Mesenchymal stem cell (in vitro differentiated cells and primary cell): ENCODE measurements around the gene GTF2H4.
"Not testable (repeated sequence)": the region's sequence is repeated elsewhere in the genome, so short reads cannot be mapped to it uniquely, and the experiment has no call there.

Experiments
- DNase-seq: peaks from one replicate; pipeline ENCODE4 v3.0.0-alpha.2; 2013
- H2AFZ ChIP-seq: one replicate; pipeline ENCODE4 v1.6.1; 2013; ENCODE audit warnings: low read depth, mild to moderate bottlenecking, control low read depth, inconsistent platforms, low read length, moderate library complexity
- H2AK5ac ChIP-seq: 2 replicates; pipeline ENCODE4 v1.6.1; 2013; ENCODE audit warnings: low read length, moderate library complexity, mild to moderate bottlenecking, inconsistent platforms; ENCODE audit not compliant: severe bottlenecking
- H2BK120ac ChIP-seq: one replicate; pipeline ENCODE4 v1.6.1; 2013; ENCODE audit warnings: low read depth, mild to moderate bottlenecking, inconsistent platforms, low read length, moderate library complexity
- H2BK12ac ChIP-seq, 2 experiments: one replicate each; pipeline ENCODE4 v1.6.1; 2013; ENCODE audit warnings: inconsistent platforms in 2 of 2, low read length in 2 of 2, mild to moderate bottlenecking in 2 of 2, moderate library complexity in 2 of 2, control low read depth in 1 of 2
- H2BK15ac ChIP-seq: one replicate; pipeline ENCODE4 v1.6.1; 2013; ENCODE audit warnings: mild to moderate bottlenecking, low read depth, inconsistent platforms; ENCODE audit not compliant: poor library complexity, severe bottlenecking
- H2BK5ac ChIP-seq: 2 replicates; pipeline ENCODE4 v1.6.1; 2013; ENCODE audit warnings: low read depth, mild to moderate bottlenecking, low read length, control low read depth, inconsistent platforms; ENCODE audit not compliant: poor library complexity, severe bottlenecking
- H3K14ac ChIP-seq, 2 experiments: one replicate each; pipeline ENCODE4 v1.6.1; 2013; ENCODE audit warnings: inconsistent platforms in 2 of 2, low read length in 2 of 2, control low read depth in 1 of 2, mild to moderate bottlenecking in 1 of 2, moderate library complexity in 1 of 2
- H3K18ac ChIP-seq, 2 experiments: one replicate each; pipeline ENCODE4 v1.6.1; 2013; ENCODE audit warnings: inconsistent platforms in 2 of 2, low read length in 2 of 2, control low read depth in 1 of 2, low read depth in 1 of 2, mild to moderate bottlenecking in 1 of 2
- H3K23ac ChIP-seq, 2 experiments: one replicate each; pipeline ENCODE4 v1.6.1; 2013; ENCODE audit warnings: inconsistent platforms in 2 of 2, low read length in 2 of 2, mild to moderate bottlenecking in 2 of 2, moderate library complexity in 2 of 2, control low read depth in 1 of 2
- H3K27ac ChIP-seq: 2 replicates; pipeline ENCODE4 v1.5.1; 2013; ENCODE audit warnings: mild to moderate bottlenecking, moderate library complexity, low read length, control low read depth, inconsistent platforms; ENCODE audit not compliant: poor library complexity, severe bottlenecking
- H3K27me3 ChIP-seq, 2 experiments: 2 replicates each; pipeline versions ENCODE4 v1.6.1 to v1.7.0; 2013; ENCODE audit warnings: low read length in 2 of 2, mild to moderate bottlenecking in 2 of 2, moderate library complexity in 2 of 2, control low read depth in 1 of 2, inconsistent platforms in 1 of 2; ENCODE audit not compliant: control insufficient read depth in 1 of 2, insufficient read depth in 1 of 2
- H3K36me3 ChIP-seq, 2 experiments: 2 replicates each; pipeline versions ENCODE4 v1.6.1 to v1.7.0; 2013; ENCODE audit warnings: low read length in 2 of 2, control low read depth in 1 of 2, inconsistent platforms in 1 of 2, low read depth in 1 of 2, mild to moderate bottlenecking in 1 of 2; ENCODE audit not compliant: insufficient read depth in 2 of 2, control insufficient read depth in 1 of 2
- H3K4ac ChIP-seq, 2 experiments: one replicate each; pipeline ENCODE4 v1.6.1; 2013; ENCODE audit warnings: inconsistent platforms in 2 of 2, low read length in 2 of 2, mild to moderate bottlenecking in 2 of 2, moderate library complexity in 2 of 2, control low read depth in 1 of 2, low read depth in 1 of 2
- H3K4me1 ChIP-seq: 2 replicates; pipeline ENCODE4 v1.6.1; 2013; ENCODE audit warnings: low read depth, low read length, control low read depth; ENCODE audit not compliant: control insufficient read depth, insufficient read depth
- H3K4me2 ChIP-seq: 2 replicates; pipeline ENCODE4 v1.6.1; 2013; ENCODE audit warnings: low read length, mild to moderate bottlenecking, inconsistent platforms; ENCODE audit not compliant: poor library complexity, severe bottlenecking
- H3K4me3 ChIP-seq, 2 experiments: 2 replicates each; pipeline versions ENCODE4 v1.5.1 to v1.7.0; 2013; ENCODE audit warnings: low read length in 2 of 2, mild to moderate bottlenecking in 2 of 2, control low read depth in 1 of 2, low read depth in 1 of 2; ENCODE audit not compliant: insufficient read depth in 1 of 2
- H3K79me1 ChIP-seq: replicated peaks from 2 replicates; pipeline ENCODE4 v1.6.1; 2013; ENCODE audit warnings: mild to moderate bottlenecking, control low read depth, low read length, inconsistent platforms; ENCODE audit not compliant: poor library complexity, severe bottlenecking
- H3K9ac ChIP-seq: 2 replicates; pipeline ENCODE4 v1.7.0; 2013; ENCODE audit warnings: mild to moderate bottlenecking, low read length, moderate library complexity
- H3K9me3 ChIP-seq: 2 replicates; pipeline ENCODE4 v1.7.0; 2013; ENCODE audit warnings: mild to moderate bottlenecking, low read length; ENCODE audit not compliant: control insufficient read depth
- H4K8ac ChIP-seq: one replicate; pipeline ENCODE4 v1.6.1; 2013; ENCODE audit warnings: inconsistent platforms, mild to moderate bottlenecking, low read length, moderate library complexity
- H4K91ac ChIP-seq: one replicate; pipeline ENCODE4 v1.6.1; 2013; ENCODE audit warnings: mild to moderate bottlenecking, low read length, inconsistent platforms
- WGBS: methylation state at CpG from one replicate; pipeline ENCODE4 v1.1.7; 2013; ENCODE audit warnings: mixed read lengths; 5-methylcytosine and 5-hydroxymethylcytosine counted together

Gene GTF2H4

GRCh38 chr6:30918670-30919069 is 10.7 kb downstream of the GTF2H4 start:
- H3K4me3 ChIP-seq = no peak overlapping the region
- H3K4ac ChIP-seq = no peak overlapping the region
- peaks cover 66 to 69% of the 10 kb centered on the region in 2 experiments for H3K36me3 ChIP-seq
- no peak overlapping the region for H3K18ac ChIP-seq
- no peak overlapping the region for H2BK120ac ChIP-seq
- no peak overlapping the region for H2BK12ac ChIP-seq
- H3K27ac ChIP-seq = no peak overlapping the region
- H3K4me2 ChIP-seq = no peak overlapping the region
- no peak for DNase-seq
- WGBS = 88% methylated on average over 8 of the region's 8 CpGs
- H3K9ac ChIP-seq = no peak overlapping the region
- no peak overlapping the region for H4K91ac ChIP-seq
- H3K79me1 ChIP-seq = peaks cover 21% of the 10 kb centered on the region
- H2BK15ac ChIP-seq = no peak overlapping the region
- H3K14ac ChIP-seq = no peak overlapping the region
- no peak overlapping the region for H4K8ac ChIP-seq
- no peak overlapping the region for H2AK5ac ChIP-seq
- H3K27me3 ChIP-seq = no peaks in the 10 kb centered on the region
- no peaks in the 10 kb centered on the region for H3K9me3 ChIP-seq
- H2AFZ ChIP-seq = no peak overlapping the region
- H2BK5ac ChIP-seq = no peak overlapping the region
- H3K4me1 ChIP-seq = peaks cover 36% of the 10 kb centered on the region
- no peak overlapping the region for H3K23ac ChIP-seq

DNA sequence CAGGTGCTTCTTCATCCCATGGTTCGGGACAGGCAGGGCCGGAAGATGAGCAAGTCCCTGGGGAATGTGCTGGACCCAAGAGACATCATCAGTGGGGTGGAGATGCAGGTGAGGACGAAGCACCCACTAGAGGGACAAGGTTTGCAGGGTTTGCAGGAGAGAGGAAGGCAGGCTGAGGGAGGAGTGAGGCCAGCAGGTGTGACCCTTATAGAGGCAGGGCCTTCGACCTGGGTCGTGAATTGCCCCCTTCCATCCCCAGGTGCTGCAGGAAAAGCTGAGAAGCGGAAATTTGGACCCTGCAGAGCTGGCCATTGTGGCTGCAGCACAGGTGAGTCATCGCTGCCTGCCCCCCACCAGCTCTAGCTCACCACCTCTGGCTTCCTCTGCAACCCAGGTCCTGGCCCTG is 14.4 kb downstream of the GTF2H4 start:
- H3K9me3 ChIP-seq = no peaks in the 10 kb centered on the region
- no peak overlapping the region for H3K18ac ChIP-seq
- 88% methylated on average over 7 of the region's 7 CpGs for WGBS
- no peak overlapping the region for H3K4me2 ChIP-seq
- H2BK5ac ChIP-seq = no peak overlapping the region
- no peak overlapping the region for H3K14ac ChIP-seq
- H2BK15ac ChIP-seq = no peak overlapping the region
- H3K36me3 ChIP-seq = peaks cover 79 to 80% of the 10 kb centered on the region in 2 experiments
- no peak overlapping the region for H3K4me3 ChIP-seq
- no peak overlapping the region for H2AK5ac ChIP-seq
- H3K27ac ChIP-seq = no peak overlapping the region
- H3K4ac ChIP-seq = no peak overlapping the region
- peaks cover 39% of the 10 kb centered on the region for H3K4me1 ChIP-seq
- no peak overlapping the region for H4K91ac ChIP-seq
- no peak overlapping the region for H3K23ac ChIP-seq
- no peak overlapping the region for H2BK12ac ChIP-seq
- no peak overlapping the region for H4K8ac ChIP-seq
- DNase-seq = no peak
- H3K27me3 ChIP-seq = no peaks in the 10 kb centered on the region
- no peak overlapping the region for H3K9ac ChIP-seq
- peaks cover 13% of the 10 kb centered on the region for H3K79me1 ChIP-seq
- H2BK120ac ChIP-seq = no peak overlapping the region
- no peak overlapping the region for H2AFZ ChIP-seq

GRCh38 chr6:30924040-30924627 is 16.1 kb downstream of the GTF2H4 start:
- H3K23ac ChIP-seq, H3K18ac ChIP-seq, H3K79me1 ChIP-seq, H4K91ac ChIP-seq, H3K9ac ChIP-seq, H3K4me3 ChIP-seq, H2AK5ac ChIP-seq, H3K27me3 ChIP-seq, H3K14ac ChIP-seq, H3K4me2 ChIP-seq, H2BK5ac ChIP-seq, H2AFZ ChIP-seq, H2BK120ac ChIP-seq, H2BK15ac ChIP-seq, DNase-seq, H3K4ac ChIP-seq, H2BK12ac ChIP-seq, H3K27ac ChIP-seq, H4K8ac ChIP-seq: not testable (repeated sequence)
- H3K36me3 ChIP-seq = peaks cover 67 to 78% of the 10 kb centered on the region in 2 experiments
- 86% methylated on average over 9 of the region's 9 CpGs for WGBS
- H3K9me3 ChIP-seq = peaks cover 11% of the 10 kb centered on the region
- peaks cover 39% of the 10 kb centered on the region for H3K4me1 ChIP-seq

- H3K4me1 ChIP-seq = peaks cover 46% of the 10 kb centered on the region
- no peak for DNase-seq
- no peak overlapping the region for H2AK5ac ChIP-seq
- H3K23ac ChIP-seq = no peak overlapping the region
- H3K9me3 ChIP-seq = peaks cover 13% of the 10 kb centered on the region
- WGBS = 83% methylated on average over 4 of the region's 4 CpGs
- no peak overlapping the region for H4K8ac ChIP-seq
- H2BK120ac ChIP-seq = no peak overlapping the region
- H2BK15ac ChIP-seq = no peak overlapping the region
- H3K14ac ChIP-seq = no peak overlapping the region
- H3K9ac ChIP-seq = no peak overlapping the region
- H3K4ac ChIP-seq = no peak overlapping the region
- H2AFZ ChIP-seq = no peak overlapping the region
- H3K36me3 ChIP-seq = peaks cover 42 to 53% of the 10 kb centered on the region in 2 experiments
- H2BK5ac ChIP-seq = no peak overlapping the region
- H3K4me2 ChIP-seq = no peak overlapping the region
- no peak overlapping the region for H2BK12ac ChIP-seq
- no peak overlapping the region for H4K91ac ChIP-seq
- H3K79me1 ChIP-seq = no peaks in the 10 kb centered on the region
- no peak overlapping the region for H3K4me3 ChIP-seq
- H3K27ac ChIP-seq = no peak overlapping the region
- no peak overlapping the region for H3K18ac ChIP-seq
- peaks cover 0 to 17% of the 10 kb centered on the region in 2 experiments for H3K27me3 ChIP-seq
These were observed 18.6 kb downstream of the GTF2H4 start for GRCh38 chr6:30926644-30927043.
